Hematopoietic multipotent progenitor cell treated with erythropoietin and hydrocortisone succinate and interleukin-3 and kit ligand, for 15 days (in vitro differentiated cells): Measurements from ENCODE around the gene SLC24A3.

Experiments used
- DNase-seq: peaks from one replicate; pipeline ENCODE4 v3.0.0-alpha.2; 2015; ENCODE audit warnings: low spot score

The SLC24A3 gene

DNA sequence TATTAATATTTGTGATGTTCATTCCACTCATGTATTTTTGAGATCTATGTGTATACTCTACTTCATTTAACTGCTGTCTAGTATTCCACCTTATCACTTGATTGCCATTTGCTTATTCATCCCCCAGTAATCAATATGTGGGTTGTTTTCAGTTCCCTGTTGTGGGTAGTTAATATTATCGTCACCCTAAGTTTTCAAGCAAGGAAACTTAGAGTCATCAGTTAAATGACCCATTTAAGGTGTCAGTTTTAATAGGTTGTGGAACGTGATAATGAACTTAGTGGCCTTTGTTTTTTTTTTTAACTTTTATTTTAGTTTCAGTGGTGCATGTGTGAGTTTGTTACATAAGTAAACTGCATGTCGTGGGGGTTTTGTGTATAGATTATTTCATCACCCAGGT, 90.3 kb downstream of the SLC24A3 start:
- no peak for DNase-seq

DNA sequence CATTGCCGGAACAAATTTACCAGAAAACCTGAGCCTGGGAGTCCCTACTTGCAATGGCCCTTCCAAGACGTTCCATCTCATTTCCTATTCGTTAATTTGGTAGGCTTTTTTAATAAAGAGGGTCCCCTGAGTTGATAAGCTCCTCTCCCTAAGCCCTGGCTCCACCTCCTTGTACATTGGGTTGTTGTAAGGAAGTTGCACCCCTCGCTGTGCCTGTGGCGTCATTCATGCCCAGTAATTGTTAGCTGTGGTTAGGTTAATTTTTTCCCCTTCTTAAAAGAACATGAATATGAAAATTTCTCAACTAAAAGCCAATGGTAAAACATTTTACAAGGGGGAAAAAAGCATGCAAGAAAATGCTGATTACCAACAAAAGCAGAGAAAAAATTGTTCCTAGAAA, 91.9 kb downstream of the SLC24A3 start:
- DNase-seq: no peak

DNA sequence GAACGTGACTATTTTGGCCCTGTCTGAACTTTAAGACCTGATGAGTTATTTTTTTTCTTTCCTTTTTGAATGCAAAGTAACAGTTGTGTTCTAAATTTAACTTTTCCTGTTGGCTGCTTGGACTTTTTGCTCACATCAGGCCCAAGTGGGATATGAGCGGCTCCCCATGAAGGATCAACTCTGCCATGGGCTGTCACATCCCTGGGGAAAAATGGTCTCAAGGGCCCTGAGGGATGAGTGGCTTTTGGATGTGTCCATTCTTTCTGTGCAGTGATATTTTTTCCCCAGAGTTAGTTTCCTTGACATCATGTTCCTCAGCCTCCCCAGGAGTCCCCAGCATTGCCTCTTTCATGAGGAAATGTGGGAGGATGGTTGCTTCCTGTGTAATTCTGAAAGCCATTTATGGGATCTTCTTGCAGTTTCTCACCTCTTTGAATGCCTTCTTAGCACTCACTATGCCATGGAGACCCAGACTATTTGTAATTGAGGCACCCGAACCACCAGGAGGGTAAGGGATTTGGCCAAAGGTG, 92.5 kb downstream of the SLC24A3 start:
- no peak for DNase-seq

DNA sequence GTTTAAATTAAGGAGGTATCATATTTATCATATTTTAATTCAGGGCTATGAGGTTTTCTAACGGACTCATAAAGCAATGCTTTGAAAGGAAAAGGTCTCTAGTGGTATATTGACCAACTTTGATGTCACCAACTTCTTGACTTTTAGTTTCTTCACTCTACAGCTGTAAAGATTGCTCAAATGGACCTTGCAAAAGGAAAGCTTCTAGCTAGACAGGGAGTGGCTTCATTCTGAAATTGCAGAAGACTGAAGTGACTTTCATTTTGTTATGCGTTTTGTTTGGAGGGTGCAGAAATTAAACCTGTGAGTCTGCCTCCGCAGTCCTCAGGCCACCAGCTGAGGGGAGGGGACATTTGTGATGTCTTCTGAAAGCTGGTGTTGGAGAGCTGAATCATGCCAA, 95.7 kb downstream of the SLC24A3 start:
- no peak for DNase-seq

DNA sequence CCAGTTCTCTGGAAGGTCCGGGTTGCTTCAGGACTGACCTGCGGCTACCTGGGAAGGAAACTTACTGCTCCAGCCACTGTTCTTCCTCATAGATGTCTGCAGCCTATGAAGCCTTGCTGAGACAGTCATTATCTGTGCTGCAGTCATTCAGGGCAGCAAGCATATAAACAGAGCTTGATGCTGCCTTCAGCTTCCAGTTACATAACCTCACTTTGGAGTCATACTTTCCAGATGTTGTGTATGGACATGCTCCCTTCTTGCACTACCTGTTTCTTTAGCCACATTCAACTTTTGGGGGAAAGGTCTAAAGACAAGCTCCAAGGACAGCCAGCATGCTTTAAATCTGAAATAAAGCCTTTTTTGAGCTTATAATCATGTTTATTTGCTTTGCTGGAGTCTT, 98.1 kb downstream of the SLC24A3 start:
- DNase-seq: no peak

DNA sequence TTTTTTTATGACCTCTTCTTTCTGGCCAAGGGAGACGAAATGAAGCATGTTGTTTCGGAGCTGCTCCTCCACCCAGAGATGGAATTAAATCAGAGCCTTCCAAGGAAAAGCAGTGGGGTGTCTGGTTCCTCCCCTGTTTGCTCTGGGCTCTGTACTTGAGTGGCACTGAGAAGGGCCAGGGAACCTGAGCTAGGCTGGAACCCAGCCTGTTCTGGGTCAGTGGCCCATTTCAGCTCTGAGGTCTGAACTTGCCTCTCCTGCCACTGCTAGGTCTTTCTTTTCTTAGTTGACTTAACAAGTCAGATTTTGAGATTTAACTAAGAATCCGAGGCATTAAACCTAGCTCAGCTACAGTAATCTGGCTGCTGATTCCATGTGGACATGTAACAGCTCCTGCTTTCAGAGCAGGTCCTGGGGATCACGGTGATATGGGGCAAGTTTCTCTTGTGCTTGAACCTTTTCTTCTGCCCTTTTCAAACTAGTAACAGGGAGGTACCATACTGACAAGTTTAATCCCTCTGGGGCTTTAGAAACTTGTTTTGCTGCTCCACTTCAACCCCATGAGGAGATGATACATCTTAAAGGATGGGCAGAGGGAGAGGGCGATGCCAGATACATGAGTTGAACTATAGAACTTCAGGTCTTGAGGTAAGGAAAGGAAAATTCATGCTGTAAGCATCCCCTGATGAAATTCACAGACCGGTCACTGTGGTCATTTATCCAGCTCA, 101.1 kb downstream of the SLC24A3 start:
- no peak for DNase-seq

DNA sequence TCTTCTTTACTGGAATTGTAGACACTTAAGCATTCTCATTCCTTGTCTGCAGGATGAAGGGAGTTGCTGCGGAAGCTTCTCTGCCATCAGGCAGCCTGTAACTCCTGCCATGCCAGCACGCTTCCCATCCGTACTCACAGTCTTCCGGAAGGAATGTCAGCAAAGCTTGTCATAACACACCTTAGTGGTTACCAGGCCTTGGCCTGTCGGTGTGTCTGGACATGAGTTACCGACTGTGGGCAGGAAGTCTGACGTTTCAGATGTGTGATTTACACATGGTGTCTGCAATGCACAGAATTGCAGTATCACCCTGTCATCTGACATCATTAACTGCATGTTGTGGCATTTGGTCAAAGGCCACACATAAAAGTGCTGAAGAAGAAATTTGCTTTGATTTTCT, 102.2 kb downstream of the SLC24A3 start:
- DNase-seq: no peak

DNA sequence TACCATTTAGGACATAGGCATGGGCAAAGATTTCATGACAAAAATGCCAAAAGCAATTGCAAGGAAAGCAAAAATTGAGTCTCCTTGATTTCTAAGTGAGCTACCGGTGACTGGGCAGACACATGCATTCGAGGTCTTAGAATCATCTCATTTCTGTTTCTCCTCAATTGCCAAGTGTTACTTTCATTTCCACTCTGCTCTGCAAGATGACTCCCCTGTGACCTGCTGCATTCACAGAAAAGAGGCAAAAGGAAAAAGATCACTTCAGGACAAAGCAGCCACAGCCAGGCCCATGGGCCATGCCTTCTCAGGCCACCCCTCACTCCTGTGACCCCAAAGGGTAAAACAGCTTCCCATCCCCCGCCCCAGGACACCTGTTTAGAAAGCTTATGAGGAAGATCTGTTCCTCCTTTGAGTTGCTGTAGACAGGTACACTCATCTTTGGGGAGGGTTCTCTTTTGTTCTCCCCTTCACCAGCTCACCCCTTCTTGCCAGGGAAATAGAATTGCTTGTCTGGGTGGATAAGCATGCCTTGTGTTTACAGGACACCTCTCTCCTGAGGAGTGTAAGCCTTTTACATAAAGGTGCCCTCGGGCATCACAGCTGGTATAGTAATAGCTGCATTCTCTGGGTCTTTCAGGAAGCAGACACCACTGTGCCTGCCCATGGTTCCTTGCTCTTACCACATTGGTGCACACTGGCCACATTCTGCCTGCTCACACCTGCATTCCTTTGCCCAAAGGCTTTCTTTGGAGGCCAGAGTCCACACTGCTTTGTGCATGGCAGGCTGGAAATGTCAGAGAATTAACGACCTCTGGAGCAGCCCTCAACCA, 105.0 kb downstream of the SLC24A3 start:
- no peak for DNase-seq

DNA sequence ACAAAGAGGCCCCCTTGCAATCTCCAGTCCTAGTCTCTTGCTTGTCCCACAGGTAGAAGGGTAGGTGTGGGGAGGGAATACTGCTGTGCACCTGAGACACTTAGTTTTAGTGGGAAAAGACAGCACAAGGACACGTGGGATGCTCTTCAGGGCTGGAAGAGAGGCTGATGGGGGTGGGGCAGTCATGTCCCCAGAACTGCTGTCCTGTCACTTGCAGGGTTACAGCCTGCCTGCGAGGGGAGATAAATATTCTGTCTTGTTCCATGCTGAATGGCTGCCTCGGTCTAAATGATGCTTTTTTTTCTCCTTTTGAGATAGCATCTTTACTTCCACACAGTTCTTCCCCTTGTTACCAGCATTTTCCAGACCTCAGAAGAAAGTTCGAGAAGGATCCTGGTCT, 106.2 kb downstream of the SLC24A3 start:
- no peak for DNase-seq

DNA sequence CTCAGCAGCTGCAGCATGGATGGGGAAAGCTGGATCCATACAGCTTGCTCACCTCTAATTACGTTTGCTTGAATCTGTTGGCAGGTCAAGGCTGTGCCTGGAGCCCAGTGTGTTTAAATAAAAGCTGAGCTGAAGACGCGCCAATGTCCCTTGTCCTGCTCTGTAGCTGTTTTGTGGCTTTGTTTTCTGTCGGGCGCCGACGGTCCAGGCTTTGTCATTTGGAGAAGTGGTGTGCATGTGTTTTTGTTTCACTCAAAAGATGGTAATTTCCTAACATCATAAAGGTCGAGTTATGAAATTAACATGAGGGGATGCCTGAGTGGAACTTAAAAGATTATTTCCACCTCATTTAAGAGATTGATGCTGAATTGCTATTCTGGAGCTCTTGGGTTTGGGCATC, 107.6 kb downstream of the SLC24A3 start:
- no peak for DNase-seq

DNA sequence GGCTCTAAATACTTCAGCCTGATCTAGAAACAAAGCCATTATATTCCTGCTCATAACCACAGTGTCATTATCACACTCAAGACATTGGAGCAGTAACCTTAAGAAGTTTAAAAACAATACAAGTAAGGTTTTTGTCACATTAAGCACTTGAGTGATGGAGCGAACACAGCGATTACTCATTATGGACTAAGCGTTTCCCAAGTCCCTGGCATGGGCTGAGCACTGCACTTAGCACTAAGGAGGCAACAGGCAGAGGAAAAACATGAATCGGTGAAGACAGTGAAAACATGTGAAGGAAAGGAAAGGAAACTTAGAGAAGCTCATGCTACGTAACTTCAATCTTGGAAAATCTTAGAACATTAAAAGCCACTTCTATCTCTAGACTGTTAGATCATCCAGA, 108.7 kb downstream of the SLC24A3 start:
- no peak for DNase-seq

DNA sequence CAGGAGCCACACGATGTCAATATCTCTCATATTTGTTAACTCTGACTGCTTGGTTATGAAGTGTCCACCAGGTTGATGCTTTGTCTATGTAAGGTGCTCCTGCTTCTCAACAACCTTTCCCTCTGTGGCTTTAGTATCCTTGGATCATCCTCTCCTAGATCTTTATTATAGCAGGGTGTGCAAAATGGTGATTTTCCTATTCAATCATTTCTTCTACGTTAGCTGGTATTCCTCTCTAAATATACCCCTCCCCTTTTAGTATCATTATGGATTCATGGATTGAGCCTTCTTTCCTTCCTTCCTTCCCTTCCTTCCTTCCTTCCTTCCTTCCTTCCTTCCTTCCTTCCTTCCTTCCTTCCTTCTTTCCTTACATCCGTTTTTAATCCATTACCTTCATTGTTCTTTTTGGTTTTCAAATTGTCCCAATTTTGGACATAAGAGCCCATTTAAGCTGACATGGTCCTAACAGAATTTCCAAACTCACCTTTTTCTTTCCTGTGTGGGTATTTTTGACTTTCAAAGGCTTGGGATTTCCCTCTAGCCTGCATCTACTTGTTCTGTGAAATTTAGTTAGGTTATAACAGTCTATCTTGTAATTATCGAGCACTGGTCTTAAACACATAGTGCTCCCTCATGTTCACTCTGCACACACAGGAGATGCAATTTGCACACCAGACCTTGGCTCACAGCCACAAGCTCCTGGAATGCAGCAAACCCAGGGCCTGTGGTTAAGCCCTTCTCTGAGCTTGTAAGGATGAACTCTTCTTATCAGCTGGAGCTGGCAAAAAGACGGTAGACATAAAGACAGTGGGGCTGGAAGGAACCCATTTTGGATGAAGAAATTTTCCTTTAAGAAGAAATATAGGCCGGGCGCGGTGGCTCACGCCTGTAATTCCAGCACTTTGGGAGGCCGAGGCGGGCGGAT, 109.9 kb downstream of the SLC24A3 start:
- no peak for DNase-seq

DNA sequence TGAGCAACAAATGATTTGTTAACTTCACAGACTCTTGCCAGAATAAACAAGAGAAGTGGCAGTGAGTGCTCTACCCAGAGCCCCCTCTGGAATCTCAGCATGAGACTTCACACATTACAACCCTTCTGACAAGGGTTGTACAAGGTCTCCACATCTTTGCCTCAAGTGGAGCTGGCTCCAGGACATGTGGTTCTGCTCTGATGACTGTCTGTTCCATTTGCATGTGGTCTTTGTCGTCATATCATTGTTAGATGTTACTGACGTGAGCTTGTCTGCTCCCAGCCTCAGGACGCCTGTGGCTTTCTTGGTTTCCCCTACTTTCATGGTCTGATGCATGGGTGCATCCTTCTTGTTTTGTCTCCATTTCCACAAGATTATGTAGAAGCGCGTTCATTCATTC, 115.0 kb downstream of the SLC24A3 start:
- no peak for DNase-seq

DNA sequence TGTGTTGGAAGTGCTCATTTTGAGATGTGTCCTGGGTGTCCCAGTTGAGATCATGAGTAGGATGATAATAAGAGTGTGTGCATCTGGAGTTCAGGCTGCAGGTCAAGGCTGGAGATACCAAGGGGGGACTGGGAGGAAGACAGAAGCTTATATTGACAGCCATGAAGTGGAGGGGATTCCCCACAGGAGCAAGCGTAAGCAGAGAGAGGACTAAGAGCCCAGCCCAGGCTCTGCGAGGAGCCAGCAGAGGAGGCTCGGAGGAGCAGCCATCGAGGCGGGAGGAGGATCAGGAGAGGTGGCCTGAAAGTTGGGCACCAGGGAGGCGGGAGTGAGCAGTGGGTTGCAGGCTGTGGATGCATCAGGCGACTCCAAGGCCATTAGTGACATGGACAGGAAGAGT, 116.2 kb downstream of the SLC24A3 start:
- DNase-seq: no peak

DNA sequence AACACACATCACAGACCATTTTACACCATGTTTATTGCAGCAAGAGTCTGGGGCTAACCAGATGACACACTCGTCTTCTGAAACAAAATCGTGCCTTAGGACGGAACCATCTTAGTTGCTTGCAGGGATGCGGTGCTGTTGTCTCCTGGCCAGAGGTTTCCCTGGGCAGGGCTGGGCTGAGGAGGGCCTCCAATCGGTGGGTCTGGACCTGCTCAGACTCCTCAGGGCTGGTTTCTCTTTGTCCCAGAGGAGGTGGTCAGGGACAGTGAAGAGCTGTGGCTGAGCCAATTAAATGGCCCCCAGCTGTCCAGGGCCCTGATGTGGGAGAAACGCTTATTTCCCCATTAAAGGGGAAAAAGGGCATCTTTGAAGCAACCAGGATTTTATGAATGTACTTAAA, 117.6 kb downstream of the SLC24A3 start:
- DNase-seq: no peak

DNA sequence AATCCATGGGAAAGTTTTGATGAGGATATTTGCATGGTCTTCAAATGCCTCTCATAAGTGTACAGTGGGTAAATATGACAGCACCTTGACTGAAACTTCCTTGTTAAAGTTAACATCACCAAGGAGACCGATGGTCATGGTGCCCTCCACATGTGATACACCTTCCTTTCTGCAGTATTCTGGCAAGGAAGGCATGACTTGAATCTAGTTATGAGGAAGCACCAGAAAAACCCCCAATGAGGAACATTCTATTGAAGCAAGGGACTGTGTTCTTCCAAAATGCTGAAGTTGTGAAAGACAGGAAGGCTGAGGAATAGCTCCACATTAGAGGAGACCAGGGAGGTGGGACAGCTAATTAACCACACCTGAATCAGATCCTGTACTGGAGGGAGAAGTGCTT, 118.3 kb downstream of the SLC24A3 start:
- DNase-seq: no peak

DNA sequence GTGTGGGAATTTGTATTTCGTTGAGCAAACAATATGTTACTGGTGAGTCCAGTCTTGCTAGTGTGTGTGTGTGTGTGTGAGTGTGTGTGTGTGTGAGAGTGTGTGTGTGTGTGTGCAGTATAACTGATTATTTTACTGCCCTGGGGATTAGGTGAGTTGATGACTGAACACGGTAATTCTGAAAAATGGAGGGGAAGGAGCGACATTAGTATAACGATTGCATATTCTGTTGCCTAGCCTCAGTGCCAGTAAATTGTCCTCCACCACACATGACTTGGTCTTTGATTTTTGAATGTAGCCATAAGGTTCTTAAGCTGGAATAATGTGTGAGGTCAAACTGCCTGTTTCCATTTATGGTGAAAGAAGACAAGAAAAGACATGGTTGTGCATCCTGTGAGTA, 121.1 kb downstream of the SLC24A3 start:
- DNase-seq: no peak

DNA sequence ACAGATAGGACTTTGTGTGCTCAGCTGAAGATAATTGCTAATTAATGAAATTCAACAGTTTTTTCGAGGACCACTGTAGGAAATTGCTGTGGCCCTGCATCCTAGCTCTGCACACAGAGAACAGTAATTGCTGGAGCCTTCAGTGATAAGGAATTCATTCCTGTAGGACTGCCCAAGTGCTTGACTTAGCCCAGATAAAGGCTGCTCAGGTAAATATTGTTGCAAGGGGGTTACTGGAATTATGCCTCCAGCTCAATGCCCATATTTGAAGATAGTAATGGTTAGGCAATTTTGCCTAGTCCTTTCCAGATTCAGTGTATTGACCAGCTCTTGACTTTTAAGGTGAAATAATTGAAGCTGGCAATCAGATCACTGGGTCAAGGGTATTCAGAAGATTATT, 122.9 kb downstream of the SLC24A3 start:
- no peak for DNase-seq

DNA sequence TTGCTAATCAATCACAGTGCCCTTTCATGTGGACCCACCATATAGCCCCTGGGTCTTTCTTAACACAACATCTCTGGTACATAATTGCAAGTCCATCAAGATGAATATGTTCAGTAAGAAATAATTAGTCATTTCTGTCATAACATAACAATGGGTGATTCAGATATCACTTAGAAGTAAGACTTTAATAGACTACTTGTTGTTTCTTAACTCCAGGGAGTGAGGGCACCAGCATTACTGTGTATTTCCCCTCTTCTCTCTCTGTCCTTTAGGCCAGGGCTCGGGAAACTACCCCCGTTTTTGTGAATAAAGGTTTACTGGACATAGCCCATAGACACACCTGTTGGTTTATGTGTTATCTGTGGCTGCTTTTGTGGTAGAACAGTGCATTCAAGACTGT, 123.5 kb downstream of the SLC24A3 start:
- no peak for DNase-seq

DNA sequence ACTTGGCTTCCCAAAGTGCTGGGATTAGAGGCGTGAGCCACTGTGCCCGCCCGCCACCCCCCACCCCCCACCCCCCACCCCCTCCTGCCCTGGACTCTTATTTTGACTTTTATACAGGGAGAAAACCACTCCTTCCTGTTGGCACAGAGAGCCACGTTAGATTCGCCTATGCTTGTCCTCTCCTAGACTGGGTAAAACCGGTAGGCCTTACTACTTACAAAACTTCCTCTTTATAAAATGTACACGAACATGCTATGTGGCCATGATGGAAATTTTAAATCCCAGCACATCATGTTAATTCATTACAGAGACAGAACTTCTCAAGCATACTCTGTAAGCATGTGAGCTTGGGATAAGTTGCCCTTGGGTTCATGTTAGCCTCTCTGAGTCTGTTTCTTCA, 124.2 kb downstream of the SLC24A3 start:
- no peak for DNase-seq

DNA sequence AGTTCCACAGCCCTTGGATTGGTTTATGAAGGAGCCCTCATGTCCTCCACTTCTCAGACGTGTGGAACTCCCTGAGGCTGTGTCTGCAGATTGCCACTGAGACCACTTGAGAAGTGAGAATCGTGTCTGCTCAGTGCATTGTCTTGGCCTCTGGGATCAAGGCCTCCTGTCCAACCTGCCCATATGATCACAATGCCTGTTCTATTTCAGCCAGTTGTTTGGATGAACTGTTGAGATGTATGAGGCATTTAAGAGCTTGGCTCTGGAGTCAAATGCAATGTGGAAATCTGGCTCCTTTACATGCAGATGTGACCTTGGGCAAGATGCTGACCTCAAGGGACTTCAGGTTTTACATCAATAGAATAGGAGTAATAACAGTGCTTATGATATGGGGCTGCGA, 125.9 kb downstream of the SLC24A3 start:
- no peak for DNase-seq

DNA sequence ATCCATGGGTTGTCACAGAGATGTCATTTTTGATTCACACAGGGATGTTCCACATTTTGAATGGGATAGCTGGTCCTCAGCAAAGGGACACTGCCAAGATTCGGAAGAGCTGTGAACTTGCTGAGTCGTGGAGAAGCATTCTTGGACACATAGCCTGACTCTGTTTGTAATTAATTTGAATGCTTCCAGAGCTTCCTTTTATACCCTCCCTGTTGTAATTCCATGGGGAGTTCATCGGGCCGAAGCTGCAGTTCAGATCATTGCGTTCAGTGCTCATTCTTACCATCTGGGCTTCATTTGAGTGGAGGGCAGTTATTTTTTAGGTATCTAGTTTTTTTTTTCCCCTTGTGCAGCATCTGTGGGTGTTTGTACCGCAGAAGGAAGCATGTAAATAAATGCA, 126.5 kb downstream of the SLC24A3 start:
- no peak for DNase-seq
